ENCODE measurements around the gene SNX24.

The SNX24 gene

GRCh38 chr5:122978068-122978467 is 132.7 kb downstream of the SNX24 start:
- H3K36me3 ChIP-seq (ENCODE audit: insufficient read depth, low read length): no peaks in the 10 kb centered on the region
- DNase-seq (no peak), ATAC-seq (ENCODE audit: insufficient read depth, low read depth) (no peak)
- no peak overlapping the region for H3K9ac ChIP-seq (ENCODE audit: low read depth, low read length)
- no peaks in the 10 kb centered on the region for H3K9me3 ChIP-seq (ENCODE audit: insufficient read depth, low read length, severe bottlenecking)
- no peak overlapping the region for H3K27ac ChIP-seq (ENCODE audit: low read length)
- no peaks in the 10 kb centered on the region for H3K79me2 ChIP-seq (ENCODE audit: insufficient read depth, low read length)
- H3K4me2 ChIP-seq (ENCODE audit: insufficient read depth, low read length): no peak overlapping the region
- H3K4me3 ChIP-seq (ENCODE audit: low read depth in 1 of 2, low read length in 2 of 2): no peak overlapping the region
- no peaks in the 10 kb centered on the region for H3K27me3 ChIP-seq (ENCODE audit: insufficient read depth, low read length, poor library complexity)
- no peaks in the 10 kb centered on the region for H4K20me1 ChIP-seq (ENCODE audit: insufficient read depth, low read length)
- no peak for TF ChIP-seq EZH2 (IDR thresholded peaks at IDR 0.05; ENCODE audit: borderline replicate concordance, low read depth, low read length, severe bottlenecking)
- TF ChIP-seq CTCF (IDR thresholded peaks at IDR 0.05; ENCODE audit: borderline replicate concordance, extremely low read depth, low read length, poor library complexity, severe bottlenecking): no peak
- H2AFZ ChIP-seq (ENCODE audit: low read depth, low read length): no peak overlapping the region
- no peaks in the 10 kb centered on the region for H3K4me1 ChIP-seq (ENCODE audit: insufficient read depth, low read length)

GRCh38 chr5:122978644-122979297 is 133.4 kb downstream of the SNX24 start:
- TF ChIP-seq EZH2 (IDR thresholded peaks at IDR 0.05; ENCODE audit: borderline replicate concordance, low read depth, low read length, severe bottlenecking) (no peak), CTCF (IDR thresholded peaks at IDR 0.05; ENCODE audit: borderline replicate concordance, extremely low read depth, low read length, poor library complexity, severe bottlenecking) (no peak)
- H3K4me2 ChIP-seq (ENCODE audit: insufficient read depth, low read length): no peak overlapping the region
- no peak for ATAC-seq (ENCODE audit: insufficient read depth, low read depth)

GRCh38 chr5:122981846-122982245 is 136.4 kb downstream of the SNX24 start:
- Histone ChIP-seq H3K27ac (ENCODE audit: low read length) (no peak overlapping the region), H3K4me1 (ENCODE audit: insufficient read depth, low read length) (no peaks in the 10 kb centered on the region), H4K20me1 (ENCODE audit: insufficient read depth, low read length) (no peaks in the 10 kb centered on the region), H3K4me2 (ENCODE audit: insufficient read depth, low read length) (no peak overlapping the region), H3K79me2 (ENCODE audit: insufficient read depth, low read length) (no peaks in the 10 kb centered on the region), H3K36me3 (ENCODE audit: insufficient read depth, low read length) (no peaks in the 10 kb centered on the region), H3K9me3 (ENCODE audit: insufficient read depth, low read length, severe bottlenecking) (no peaks in the 10 kb centered on the region), H3K9ac (ENCODE audit: low read depth, low read length) (no peak overlapping the region), H3K4me3 (ENCODE audit: low read depth in 1 of 2, low read length in 2 of 2) (no peak overlapping the region), H2AFZ (ENCODE audit: low read depth, low read length) (no peak overlapping the region), H3K27me3 (ENCODE audit: insufficient read depth, low read length, poor library complexity) (no peaks in the 10 kb centered on the region)
- ATAC-seq (ENCODE audit: insufficient read depth, low read depth) (no peak), DNase-seq (no peak)
- TF ChIP-seq EZH2 (IDR thresholded peaks at IDR 0.05; ENCODE audit: borderline replicate concordance, low read depth, low read length, severe bottlenecking) (no peak), CTCF (IDR thresholded peaks at IDR 0.05; ENCODE audit: borderline replicate concordance, extremely low read depth, low read length, poor library complexity, severe bottlenecking) (no peak)

More at GRCh38 chr5:122978644-122979297, 133.4 kb downstream of the SNX24 start:
- H3K9ac ChIP-seq (ENCODE audit: low read depth, low read length): no peak overlapping the region
- no peak overlapping the region for H2AFZ ChIP-seq (ENCODE audit: low read depth, low read length)
- no peak overlapping the region for H3K4me3 ChIP-seq (ENCODE audit: low read depth in 1 of 2, low read length in 2 of 2)
- H3K36me3 ChIP-seq (ENCODE audit: insufficient read depth, low read length): no peaks in the 10 kb centered on the region
- no peaks in the 10 kb centered on the region for H3K79me2 ChIP-seq (ENCODE audit: insufficient read depth, low read length)
- no peak overlapping the region for H3K27ac ChIP-seq (ENCODE audit: low read length)
- no peaks in the 10 kb centered on the region for H3K27me3 ChIP-seq (ENCODE audit: insufficient read depth, low read length, poor library complexity)
- H3K4me1 ChIP-seq (ENCODE audit: insufficient read depth, low read length): no peaks in the 10 kb centered on the region
- H4K20me1 ChIP-seq (ENCODE audit: insufficient read depth, low read length): no peaks in the 10 kb centered on the region
- no peak for DNase-seq
- H3K9me3 ChIP-seq (ENCODE audit: insufficient read depth, low read length, severe bottlenecking): no peaks in the 10 kb centered on the region

Measured in DND-41 (cell line).